Right kidney (tissue), 1 donor: ENCODE data around the gene SLC35F1.
"Not testable (repeated sequence)": the region's sequence is repeated elsewhere in the genome, so short reads cannot be mapped to it uniquely, and the experiment has no call there.

ENCODE experiments used
- DNase-seq: peaks from one replicate; pipeline ENCODE4 v3.0.0-alpha.2; 2016

SLC35F1 gene

DNA sequence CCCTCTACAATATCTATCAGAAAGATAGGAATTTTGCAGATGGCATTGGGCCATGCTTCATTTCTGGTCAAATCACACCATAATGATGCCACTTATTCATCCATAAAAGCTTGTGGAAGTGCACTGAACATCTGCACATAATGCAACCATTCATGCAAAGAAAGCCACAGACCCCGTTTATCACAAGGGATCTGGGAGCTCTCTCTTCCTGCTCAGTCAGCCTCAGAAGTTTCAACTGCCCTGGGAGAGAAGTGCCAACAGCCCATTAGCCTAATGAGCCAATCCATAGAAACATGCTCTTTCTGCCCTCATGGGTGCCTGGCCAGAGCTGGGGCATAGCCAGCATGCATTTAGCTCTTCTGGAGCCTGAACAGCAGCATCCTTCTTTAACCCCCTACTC, 85.8 kb downstream of the SLC35F1 start:
- DNase-seq = no peak

GRCh38 chr6:118012944-118013343, 105.9 kb downstream of the SLC35F1 start:
- no peak for DNase-seq

- no peak for DNase-seq
Measured at GRCh38 chr6:118016532-118016931, 109.5 kb downstream of the SLC35F1 start.

DNA sequence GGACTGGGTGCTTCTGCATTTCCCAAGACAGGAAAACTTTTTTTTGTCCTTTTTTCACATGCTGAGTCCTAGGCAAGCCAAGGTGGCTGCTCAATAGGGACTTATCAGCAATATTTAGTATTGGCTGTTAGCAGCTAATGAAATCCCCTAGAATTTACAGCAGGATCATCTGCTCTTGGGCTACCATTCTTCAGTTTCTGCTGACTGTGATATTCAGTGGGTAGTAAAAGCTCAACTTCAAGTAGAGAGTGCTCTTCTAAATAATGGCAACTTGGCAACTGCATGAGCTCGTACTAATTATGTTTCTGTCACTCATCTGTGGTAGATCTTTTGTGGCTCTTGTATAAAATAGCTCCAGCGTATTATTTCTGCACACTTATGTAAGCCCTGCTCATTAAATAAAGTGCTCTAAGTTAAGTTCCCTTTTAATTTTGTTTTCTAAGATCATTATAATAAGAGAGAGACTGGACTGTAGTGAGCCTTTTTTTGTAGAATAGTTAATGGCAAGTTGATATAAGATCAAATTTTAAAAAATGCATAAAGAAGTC, 110.3 kb downstream of the SLC35F1 start:
- DNase-seq = no peak

DNA sequence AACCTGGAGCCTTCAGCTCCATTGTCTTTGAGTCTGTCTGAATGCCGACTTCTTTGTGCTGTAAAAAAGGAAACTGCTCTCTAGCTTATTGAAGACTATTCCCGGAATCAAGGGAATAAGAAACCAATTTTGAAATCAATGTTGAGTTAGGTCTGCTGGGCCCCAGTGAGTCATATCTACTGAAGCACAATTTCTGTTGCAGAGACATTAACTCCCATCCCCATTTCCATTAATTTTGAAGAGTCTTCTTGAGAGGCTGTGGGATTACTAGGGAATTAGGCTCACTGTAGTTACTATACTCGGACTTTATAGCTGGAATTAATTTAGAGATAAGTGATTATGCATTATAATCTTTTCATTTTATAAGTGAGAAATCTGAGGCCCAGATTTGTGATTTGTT, 116.7 kb downstream of the SLC35F1 start:
- DNase-seq = no peak

- no peak for DNase-seq
Measured at GRCh38 chr6:118029967-118030366, 122.9 kb downstream of the SLC35F1 start.

DNA sequence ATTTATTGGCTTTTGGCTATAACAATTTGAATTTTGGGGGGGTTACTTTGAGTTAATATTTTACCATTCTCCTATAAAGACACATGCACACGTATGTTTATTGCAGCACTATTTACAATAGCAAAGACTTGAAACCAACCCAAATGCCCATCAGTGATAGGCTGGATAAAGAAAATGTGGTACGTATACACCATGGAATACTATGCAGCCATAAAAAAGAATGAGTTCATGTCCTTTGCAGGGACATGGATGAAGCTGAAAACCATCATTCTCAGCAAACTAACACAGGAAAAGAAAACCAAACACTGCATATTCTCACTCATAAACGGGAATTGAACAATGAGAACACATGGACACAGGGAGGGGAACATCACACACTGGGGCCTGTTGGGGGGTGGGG, 130.4 kb downstream of the SLC35F1 start:
- not testable (repeated sequence) for DNase-seq

GRCh38 chr6:118042855-118043254, 135.8 kb downstream of the SLC35F1 start:
- DNase-seq = no peak

GRCh38 chr6:118044275-118044674, 137.2 kb downstream of the SLC35F1 start:
- no peak for DNase-seq

DNA sequence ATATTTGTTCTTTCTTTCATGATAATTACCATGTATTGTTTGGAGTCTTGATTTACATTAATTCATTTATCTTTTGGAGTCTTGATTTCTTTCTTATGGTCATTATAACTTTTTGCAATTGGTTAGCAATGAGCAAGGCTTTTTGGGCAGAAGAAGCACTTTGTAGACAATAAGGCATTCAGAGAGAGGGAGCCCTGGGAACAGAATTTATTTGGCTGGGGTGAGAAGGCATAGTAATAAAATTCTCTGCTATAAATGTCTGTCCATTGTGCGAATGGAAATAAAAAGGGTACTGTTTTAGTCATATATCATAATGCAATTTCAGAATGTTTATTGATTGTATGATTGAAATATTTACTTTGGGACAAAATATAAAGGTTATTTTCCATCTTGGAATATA, 147.0 kb downstream of the SLC35F1 start:
- DNase-seq = no peak

GRCh38 chr6:118061666-118062065, 154.6 kb downstream of the SLC35F1 start:
- no peak for DNase-seq

- no peak for DNase-seq
Measured at GRCh38 chr6:118080547-118080946, 173.5 kb downstream of the SLC35F1 start.

DNA sequence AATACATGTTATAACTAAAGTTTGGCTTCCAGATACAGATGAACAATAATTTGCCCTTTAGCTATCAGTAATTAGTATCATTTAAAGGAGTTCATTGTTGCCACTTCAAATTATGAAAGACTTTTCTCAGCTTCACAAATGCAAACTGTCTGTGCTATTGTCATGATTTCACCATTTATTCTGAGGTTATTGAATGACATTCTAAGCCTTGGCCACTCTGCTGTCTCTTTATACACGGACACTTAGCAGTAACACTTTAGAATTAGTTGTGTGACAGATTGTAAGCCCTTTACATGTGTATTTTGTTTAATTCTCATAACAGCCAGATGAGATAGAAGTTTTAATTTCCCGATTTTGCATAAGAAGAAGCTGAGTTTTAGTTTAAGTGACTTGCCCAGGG, 176.6 kb downstream of the SLC35F1 start:
- no peak for DNase-seq

- DNase-seq = no peak
Measured at GRCh38 chr6:118085665-118086064, 178.6 kb downstream of the SLC35F1 start.

- no peak for DNase-seq
Measured at GRCh38 chr6:118086159-118086558, 179.1 kb downstream of the SLC35F1 start.

DNA sequence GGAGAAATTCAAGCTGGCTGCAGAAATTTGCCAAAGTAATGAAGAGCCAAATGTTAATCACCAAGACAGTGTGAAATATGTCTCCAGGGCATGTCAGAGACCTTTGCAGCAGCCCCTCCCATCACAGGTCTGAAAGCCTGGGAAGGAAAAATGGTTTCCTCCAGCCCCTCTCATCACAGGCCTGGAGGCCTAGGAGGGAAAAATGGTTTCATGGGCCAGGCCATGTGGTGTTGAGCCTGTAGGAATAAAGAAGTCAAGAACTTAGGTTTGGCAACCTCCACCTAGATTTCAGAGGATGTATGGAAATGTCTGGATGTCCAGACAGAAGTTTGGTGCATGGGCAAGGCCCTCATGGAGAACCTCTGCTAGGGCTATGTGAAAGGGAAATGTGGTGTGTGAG, 185.0 kb downstream of the SLC35F1 start:
- DNase-seq = no peak

- no peak for DNase-seq
Measured at GRCh38 chr6:118097576-118097975, 190.5 kb downstream of the SLC35F1 start.

GRCh38 chr6:118100717-118101116, 193.7 kb downstream of the SLC35F1 start:
- no peak for DNase-seq

GRCh38 chr6:118101220-118101619, 194.2 kb downstream of the SLC35F1 start:
- DNase-seq = no peak

- no peak for DNase-seq
Measured at GRCh38 chr6:118101831-118102345, 194.8 kb downstream of the SLC35F1 start.

- DNase-seq = no peak
Measured at GRCh38 chr6:118102401-118102800, 195.3 kb downstream of the SLC35F1 start.

GRCh38 chr6:118103381-118104146, 196.5 kb downstream of the SLC35F1 start:
- no peak for DNase-seq

GRCh38 chr6:118122161-118122725, 215.2 kb downstream of the SLC35F1 start:
- DNase-seq = no peak

- DNase-seq = no peak
Measured at GRCh38 chr6:118122801-118123200, 215.7 kb downstream of the SLC35F1 start.
